Measurements from ENCODE around the gene DBF4.

Gene DBF4

GRCh38 chr7:87874066-87874465 lies 2.2 kb upstream of the DBF4 start:
- DNase-seq (ENCODE audit: extremely low read depth, low read depth): no peak
- no peak overlapping the region; the same call in 1 of the 2 replicates for H3K4me3 ChIP-seq (replicated peaks; ENCODE audit: low read depth, low read length)
- no peak for TF ChIP-seq CTCF (IDR thresholded peaks at IDR 0.05; ENCODE audit: low read depth, low read length, missing control alignments)

GRCh38 chr7:87875151-87876039 lies 898 bp upstream of the DBF4 start:
- peak overlapping the region; percentile 90 for H3K4me3 ChIP-seq (replicated peaks; ENCODE audit: low read depth, low read length)
- DNase-seq (ENCODE audit: extremely low read depth, low read depth): no peak
- no peak for TF ChIP-seq CTCF (IDR thresholded peaks at IDR 0.05; ENCODE audit: low read depth, low read length, missing control alignments)

GRCh38 chr7:87876869-87877234 lies 559 bp downstream of the DBF4 start:
- peak overlapping the region; percentile 90 for H3K4me3 ChIP-seq (replicated peaks; ENCODE audit: low read depth, low read length)
- no peak for TF ChIP-seq CTCF (IDR thresholded peaks at IDR 0.05; ENCODE audit: low read depth, low read length, missing control alignments)
- DNase-seq (ENCODE audit: extremely low read depth, low read depth): no peak

- DNase-seq (ENCODE audit: extremely low read depth, low read depth): no peak
- peak overlapping the region; percentile 90 for H3K4me3 ChIP-seq (replicated peaks; ENCODE audit: low read depth, low read length)
- TF ChIP-seq CTCF (IDR thresholded peaks at IDR 0.05; ENCODE audit: low read depth, low read length, missing control alignments): no peak
These were observed 1.2 kb downstream of the DBF4 start for GRCh38 chr7:87877366-87878040.

GRCh38 chr7:87878208-87878735 lies 2.0 kb downstream of the DBF4 start:
- peak overlapping the region; percentile 90 for H3K4me3 ChIP-seq (replicated peaks; ENCODE audit: low read depth, low read length)
- TF ChIP-seq CTCF (IDR thresholded peaks at IDR 0.05; ENCODE audit: low read depth, low read length, missing control alignments): no peak
- DNase-seq (ENCODE audit: extremely low read depth, low read depth): no peak

- no peak for DNase-seq (ENCODE audit: extremely low read depth, low read depth)
- TF ChIP-seq CTCF (IDR thresholded peaks at IDR 0.05; ENCODE audit: low read depth, low read length, missing control alignments): no peak
- H3K4me3 ChIP-seq (replicated peaks; ENCODE audit: low read depth, low read length): no peak overlapping the region
These were observed 6.1 kb downstream of the DBF4 start for GRCh38 chr7:87882151-87882937.
